HG03108 (cell line): Measurements from ENCODE around the gene PARL.
"Not testable (repeated sequence)": the region's sequence is repeated elsewhere in the genome, so short reads cannot be mapped to it uniquely, and the experiment has no call there.

Experiments
- ATAC-seq: cut with Tn5 transposase; IDR thresholded peaks from one replicate; pipeline ENCODE4 v1.9.1; 2021; ENCODE audit warnings: moderate library complexity; ENCODE audit not compliant: unreplicated experiment

Gene PARL

GRCh38 chr3:183792976-183793375 is 91.7 kb downstream of the PARL start:
- ATAC-seq = no peak

- no peak for ATAC-seq
Measured at GRCh38 chr3:183790700-183791099, 94.0 kb downstream of the PARL start.

DNA sequence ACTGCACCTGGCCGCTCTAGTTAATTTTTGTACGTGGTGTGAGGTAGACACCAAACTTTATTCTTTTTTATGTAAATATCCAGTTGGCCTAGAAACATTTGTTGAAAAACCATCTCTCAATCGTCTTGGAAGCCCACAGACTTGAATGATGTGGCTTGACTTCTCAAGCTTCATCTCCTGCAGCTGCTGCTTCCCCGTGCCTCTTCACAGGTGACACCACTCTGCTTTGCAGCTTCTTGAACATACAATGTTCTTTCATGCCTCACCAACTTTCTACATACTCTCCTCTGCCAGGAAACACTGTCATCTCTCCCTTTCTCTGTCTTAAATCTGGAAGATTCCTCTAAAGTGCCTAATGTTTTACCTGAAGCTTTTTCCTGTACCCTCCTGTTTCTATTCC is 94.9 kb downstream of the PARL start:
- no peak for ATAC-seq

GRCh38 chr3:183784503-183784902 is 100.2 kb downstream of the PARL start:
- not testable (repeated sequence) for ATAC-seq

- ATAC-seq = no peak
Measured at GRCh38 chr3:183782576-183783276, 102.0 kb downstream of the PARL start.

GRCh38 chr3:183781246-183781645 is 103.4 kb downstream of the PARL start:
- no peak for ATAC-seq

GRCh38 chr3:183779896-183780465 is 104.7 kb downstream of the PARL start:
- ATAC-seq = no peak
